K562 (cell line): ENCODE data around the gene PAN2. TPM values are rescaled to one million over a fixed set of nuclear protein-coding genes. Genes with fewer than 3 reads are reported as not detected.
A peak's percentile ranks its signal among the peaks of the same experiment; 100 is the strongest.

Source experiments
- ATF7 ChIP-seq: fragments of 450-650 bp; IDR thresholded peaks from 2 replicates; pipeline ENCODE4 v1.7.1; 2014; ENCODE audit warnings: mild to moderate bottlenecking, moderate library complexity
- COPS2 ChIP-seq: fragments of 450-650 bp; conservative IDR thresholded peaks from 2 replicates; pipeline ENCODE4 v1.6.1; 2016; ENCODE audit warnings: mild to moderate bottlenecking, moderate library complexity
- FOSL1 ChIP-seq: fragments of 200-800 bp; sonication (Bioruptor generic); conservative IDR thresholded peaks from 2 replicates; pipeline ENCODE4 v1.6.1; 2016; ENCODE audit warnings: missing genetic modification characterization, missing compliant biosample characterization
- HDAC6 ChIP-seq: IDR thresholded peaks from 2 replicates; pipeline ENCODE4 v1.6.1; 2012; ENCODE audit warnings: low read depth, mild to moderate bottlenecking, control low read depth, inconsistent platforms, low read length, moderate library complexity
- L3MBTL2 ChIP-seq: fragments of 450-650 bp; IDR thresholded peaks from 2 replicates; pipeline ENCODE4 v1.6.1; 2016; ENCODE audit warnings: mild to moderate bottlenecking, moderate library complexity
- MAFF ChIP-seq: IDR thresholded peaks from 2 replicates; pipeline ENCODE4 v1.6.1; 2012; ENCODE audit warnings: low read length, improper control_type of control experiment
- MTA3 ChIP-seq: fragments of 450-650 bp; formaldehyde crosslinking; IDR thresholded peaks from 2 replicates; pipeline ENCODE4 v1.6.1; 2017; ENCODE audit warnings: mild to moderate bottlenecking, borderline replicate concordance
- NR1H2 ChIP-seq: sonication (generic); formaldehyde crosslinking; IDR thresholded peaks from 2 replicates; pipeline ENCODE4 v1.4.0; 2020; ENCODE audit warnings: mild to moderate bottlenecking, missing genetic modification reagents
- NR3C1 ChIP-seq: sonication (generic); formaldehyde crosslinking; IDR thresholded peaks from 2 replicates; pipeline ENCODE4 v1.8.1; 2022; ENCODE audit warnings: missing genetic modification reagents
- POLR2AphosphoS5 ChIP-seq: IDR thresholded peaks from 2 replicates; pipeline ENCODE4 v1.6.1; 2011; ENCODE audit warnings: mild to moderate bottlenecking, low read depth, low read length, moderate library complexity; ENCODE audit not compliant: control insufficient read depth, insufficient read depth
- RBM39 ChIP-seq: fragments of 200-400 bp; formaldehyde crosslinking; optimal IDR thresholded peaks from 2 replicates; pipeline ENCODE3; 2018; ENCODE audit warnings: low read depth, low read length
- TAF9B ChIP-seq: fragments of 450-650 bp; IDR thresholded peaks from 2 replicates; pipeline ENCODE4 v1.6.1; 2018; ENCODE audit warnings: mild to moderate bottlenecking; ENCODE audit not compliant: partially characterized antibody
- TBP ChIP-seq: optimal IDR thresholded peaks from 2 replicates; pipeline ENCODE3; 2011; ENCODE audit warnings: low read depth, low read length, improper control_type of control experiment
- TFAP4 ChIP-seq: sonication (generic); formaldehyde crosslinking; IDR thresholded peaks from 2 replicates; pipeline ENCODE4 v1.8.0; 2022; ENCODE audit warnings: missing genetic modification reagents, mild to moderate bottlenecking, moderate library complexity, borderline replicate concordance
- TOE1 ChIP-seq, 2 experiments: fragments of 450-650 bp in 1 of 2; sonication (generic) in 1 of 2; formaldehyde crosslinking in 1 of 2; IDR thresholded peaks; 2 replicates each; pipeline versions ENCODE4 v1.7.1 to v1.8.0; 2016 to 2022; ENCODE audit warnings: borderline replicate concordance in 2 of 2, mild to moderate bottlenecking in 2 of 2, antibody characterized with exemption in 1 of 2, inconsistent platforms in 1 of 2, low read depth in 1 of 2, missing genetic modification reagents in 1 of 2, moderate library complexity in 1 of 2
- ZBTB40 ChIP-seq, 2 experiments: fragments of 450-650 bp in 1 of 2; sonication (generic) in 1 of 2; formaldehyde crosslinking in 1 of 2; IDR thresholded peaks; 2 replicates each; pipeline versions ENCODE4 v1.7.1 to v1.9.0; 2016 to 2022; ENCODE audit warnings: inconsistent platforms in 1 of 2, mild to moderate bottlenecking in 1 of 2, missing genetic modification reagents in 1 of 2
- polyA plus RNA-seq, 8 experiments: library from polyadenylated mRNA; depleted of rRNA in 4 of 8; stranded (reverse) in 5 of 8; unstranded in 3 of 8; fragments of >200 nt; fragmentation: Nextera tagmentation in 2 of 8; fragmentation: Illumina TruSeq in 1 of 8; extraction: Ambion mirVana in 2 of 8; extraction: Trizol in 1 of 8; gene quantifications; 2 replicates each; pipeline versions ENCODE4 v1.2.1 to v1.2.3, GENCODE V29; 2011 to 2014; ENCODE audit warnings: inconsistent platforms in 1 of 8, missing spikeins in 1 of 8
- total RNA-seq, 7 experiments: library from RNA; depleted of rRNA in 6 of 7; stranded (reverse); fragments of >200 nt in 6 of 7; fragmentation: Illumina TruSeq in 2 of 7; extraction: Trizol in 2 of 7; gene quantifications; 2 replicates each; pipeline versions ENCODE4 v1.2.1 to v1.2.3, GENCODE V29; 2011 to 2021; ENCODE audit warnings: low replicate concordance in 1 of 7

The PAN2 gene
- total and polyA plus RNA-seq, 9 of the 15 experiments (the other 6 are each of a cell fraction or from before 2014, with no cell fraction given), result 15.0 to 66.1 (median 25.9) TPM

- TF ChIP-seq ZBTB40 (IDR thresholded peaks at IDR 0.05), result peak; percentile 78
- no peak for TF ChIP-seq ZBTB40 (CRISPR knock-in tag; IDR thresholded peaks at IDR 0.05)
- peak; percentile 74 for TF ChIP-seq POLR2AphosphoS5
- TF ChIP-seq ATF7, result peak; percentile 93
- TF ChIP-seq RBM39, result no peak
- TF ChIP-seq L3MBTL2, result peak; percentile 93
- no peak for TF ChIP-seq NR3C1 (CRISPR knock-in tag)
- TF ChIP-seq TAF9B, result peak; percentile 96
- TF ChIP-seq COPS2, result no peak
- peak; percentile 100 for TF ChIP-seq TFAP4 (CRISPR knock-in tag)
- no peak for TF ChIP-seq MAFF
- TF ChIP-seq NR1H2 (CRISPR knock-in tag), result no peak
- no peak for TF ChIP-seq HDAC6
- TF ChIP-seq TOE1 (IDR thresholded peaks at IDR 0.05; ENCODE audit: borderline replicate concordance), result peak; percentile 81; the same call in 1 of the 2 replicates
- TF ChIP-seq TOE1 (CRISPR knock-in tag; IDR thresholded peaks at IDR 0.05; ENCODE audit: borderline replicate concordance, low read depth), result no peak
- TF ChIP-seq FOSL1 (tag), result no peak
- peak; percentile 58; the same call in 1 of the 2 replicates for TF ChIP-seq MTA3
- TF ChIP-seq TBP, result peak; percentile 58
These were observed 26.3 kb upstream of the PAN2 start, which contains the start of gene STAT2 (continued) for GRCh38 chr12:56359851-56360767.
